ENCODE measurements around the gene IFNGR1. TPM values are rescaled to one million over a fixed set of nuclear protein-coding genes. Genes with fewer than 3 reads are reported as not detected.
"Not testable (repeated sequence)": the region's sequence is repeated elsewhere in the genome, so short reads cannot be mapped to it uniquely, and the experiment has no call there.

Gene IFNGR1
- polyA plus RNA-seq (ENCODE audit: insufficient read length in 3 of 3): 10 to 100 TPM; 67.9 to 71.0 (median 68.5) TPM

GRCh38 chr6:137218917-137219663 is at the start of gene IFNGR1:
TSS of gene IFNGR1 (minus strand) at chr6:137219385. CDS start at chr6:137219327, 58 bp downstream.
- DNase-seq (ENCODE audit: low read depth in 3 of 3, low spot score in 2 of 3): peak; percentile 86 to 90 (median 89)

GRCh38 chr6:137268911-137269310 is 49.7 kb upstream of the IFNGR1 start:
- no peak for DNase-seq (ENCODE audit: low read depth in 3 of 3, low spot score in 2 of 3)

DNA sequence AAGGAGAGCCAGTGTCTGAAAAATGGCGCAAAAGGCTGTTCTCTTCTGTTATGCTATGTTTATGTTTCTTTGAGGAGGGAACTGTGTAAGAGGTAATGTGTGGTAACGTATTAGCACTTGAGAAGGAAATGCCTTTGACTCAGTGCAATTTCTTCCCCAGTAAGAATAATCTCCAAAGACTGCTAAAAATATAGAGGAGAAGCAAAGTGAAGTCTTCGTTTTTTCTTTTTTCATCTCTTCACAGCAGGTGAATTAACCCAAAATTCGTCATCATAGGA is 47.1 kb upstream of the IFNGR1 start:
- no peak for DNase-seq (ENCODE audit: low read depth in 3 of 3, low spot score in 2 of 3)

DNA sequence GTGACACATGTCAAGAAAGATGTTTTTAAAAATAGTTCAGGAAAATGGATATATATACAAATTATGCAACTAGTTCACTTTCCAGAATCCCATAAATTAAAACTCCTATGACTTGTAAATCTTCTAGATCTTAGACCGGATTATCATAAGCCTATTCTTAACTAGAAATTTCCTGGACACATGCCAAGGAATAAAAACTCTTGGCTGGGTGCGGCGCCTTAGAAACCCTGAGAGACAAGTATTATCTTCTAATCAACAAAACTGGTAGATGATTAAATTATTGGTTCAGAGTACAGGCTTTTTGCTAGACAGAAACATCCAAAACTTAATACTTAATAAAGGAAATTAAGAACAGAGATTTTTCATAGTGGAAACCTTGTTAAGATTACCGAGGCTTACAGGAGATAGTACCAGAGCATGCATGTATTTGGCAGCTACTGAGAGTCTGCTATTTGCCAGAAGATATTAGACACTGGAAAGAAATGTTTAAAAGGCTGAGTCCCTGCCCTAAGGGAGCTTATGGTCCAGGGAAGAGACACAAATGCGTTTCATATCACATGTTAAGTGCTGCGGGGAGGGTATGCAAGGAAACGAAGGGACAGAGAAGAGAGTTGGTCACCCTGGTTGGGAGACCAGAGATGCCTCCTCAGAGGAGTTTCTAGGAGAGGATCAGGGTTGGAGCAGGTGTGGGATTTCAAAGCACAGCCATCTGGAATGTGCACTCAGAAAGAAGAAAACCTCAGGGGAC is 46.5 kb upstream of the IFNGR1 start:
- DNase-seq (ENCODE audit: low read depth in 3 of 3, low spot score in 2 of 3): no peak

DNA sequence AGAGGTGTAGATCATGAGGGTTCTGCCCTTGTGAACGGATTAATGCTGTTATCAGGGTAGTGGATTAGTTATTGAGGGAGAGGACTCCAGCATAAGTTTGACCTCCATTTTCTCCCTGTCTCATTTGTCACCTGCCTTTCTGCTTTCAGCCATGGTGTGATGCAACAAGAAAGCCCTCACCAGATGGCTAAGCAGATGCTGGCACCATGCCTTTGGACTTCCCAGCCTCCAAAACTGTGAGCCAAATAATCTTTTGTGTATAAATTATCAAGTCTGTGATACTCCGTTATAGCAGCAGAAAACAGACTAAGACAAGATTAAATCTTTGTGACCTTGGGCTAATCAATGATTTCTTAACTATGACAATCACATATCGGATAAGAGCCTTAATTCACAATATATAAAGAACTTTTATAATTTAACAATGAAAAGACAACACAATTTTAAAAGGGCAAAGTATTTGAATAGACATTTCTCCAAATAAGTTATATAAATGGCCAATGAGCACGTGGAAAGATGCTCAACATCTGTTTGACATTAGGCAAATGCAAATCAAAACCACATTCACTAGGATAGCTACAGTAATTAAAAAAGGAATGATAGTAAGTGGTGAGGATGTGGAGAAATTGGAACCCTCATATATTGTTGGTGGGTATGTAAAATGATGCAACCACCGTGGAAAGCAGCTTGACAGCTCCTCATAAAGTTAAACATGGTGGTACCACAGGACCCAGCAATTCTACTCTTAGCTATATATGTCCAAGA is 45.3 kb upstream of the IFNGR1 start:
- no peak for DNase-seq (ENCODE audit: low read depth in 3 of 3, low spot score in 2 of 3)

GRCh38 chr6:137261761-137262160 is 42.6 kb upstream of the IFNGR1 start:
- no peak for DNase-seq (ENCODE audit: low read depth in 3 of 3, low spot score in 2 of 3)

GRCh38 chr6:137261361-137261760 is 42.2 kb upstream of the IFNGR1 start:
- peak in 1 of 3 donors; percentile 15 for DNase-seq (ENCODE audit: low read depth in 3 of 3, low spot score in 2 of 3)

DNA sequence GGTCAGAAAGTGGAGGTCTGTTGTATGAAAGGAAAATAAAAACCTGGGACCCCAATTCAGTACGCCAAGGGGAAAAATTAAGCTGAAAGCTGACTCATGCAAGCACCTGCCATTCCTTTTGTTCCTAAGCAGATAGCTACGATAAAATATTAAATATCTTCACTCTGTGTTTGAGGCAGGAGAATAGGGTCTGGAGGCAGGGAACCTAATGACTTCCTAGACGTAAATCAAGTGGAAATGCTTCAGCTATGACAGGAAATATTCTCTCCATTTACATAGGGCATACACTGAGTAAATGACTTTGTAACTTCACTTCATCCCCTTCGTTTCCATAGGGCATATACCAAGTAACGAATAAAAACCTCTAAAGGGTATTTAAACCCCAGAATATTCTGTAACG is 41.0 kb upstream of the IFNGR1 start:
- DNase-seq (ENCODE audit: low read depth in 3 of 3, low spot score in 2 of 3): no peak

DNA sequence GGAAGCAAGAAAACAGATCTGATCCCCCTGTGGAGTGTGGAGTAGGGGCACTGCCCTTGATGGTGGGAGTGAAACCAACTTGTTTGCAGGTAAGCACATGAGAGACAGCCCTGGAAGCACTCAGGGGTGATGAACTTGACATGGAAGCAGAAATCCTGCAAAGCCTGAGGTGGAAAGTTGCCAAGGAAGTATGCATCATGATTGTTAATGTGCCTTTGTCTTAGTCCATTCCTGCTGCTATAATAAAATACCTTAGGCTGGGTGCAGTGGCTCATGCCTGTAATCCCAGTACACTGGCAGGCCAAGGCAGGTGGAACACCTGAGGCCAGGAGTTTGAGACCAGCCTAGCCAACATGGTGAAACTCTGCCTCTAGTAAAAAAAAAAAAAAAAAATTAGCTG is 40.2 kb upstream of the IFNGR1 start:
- no peak for DNase-seq (ENCODE audit: low read depth in 3 of 3, low spot score in 2 of 3)

- no peak for DNase-seq (ENCODE audit: low read depth in 3 of 3, low spot score in 2 of 3)
Measured at GRCh38 chr6:137258170-137258569, 39.0 kb upstream of the IFNGR1 start.

DNA sequence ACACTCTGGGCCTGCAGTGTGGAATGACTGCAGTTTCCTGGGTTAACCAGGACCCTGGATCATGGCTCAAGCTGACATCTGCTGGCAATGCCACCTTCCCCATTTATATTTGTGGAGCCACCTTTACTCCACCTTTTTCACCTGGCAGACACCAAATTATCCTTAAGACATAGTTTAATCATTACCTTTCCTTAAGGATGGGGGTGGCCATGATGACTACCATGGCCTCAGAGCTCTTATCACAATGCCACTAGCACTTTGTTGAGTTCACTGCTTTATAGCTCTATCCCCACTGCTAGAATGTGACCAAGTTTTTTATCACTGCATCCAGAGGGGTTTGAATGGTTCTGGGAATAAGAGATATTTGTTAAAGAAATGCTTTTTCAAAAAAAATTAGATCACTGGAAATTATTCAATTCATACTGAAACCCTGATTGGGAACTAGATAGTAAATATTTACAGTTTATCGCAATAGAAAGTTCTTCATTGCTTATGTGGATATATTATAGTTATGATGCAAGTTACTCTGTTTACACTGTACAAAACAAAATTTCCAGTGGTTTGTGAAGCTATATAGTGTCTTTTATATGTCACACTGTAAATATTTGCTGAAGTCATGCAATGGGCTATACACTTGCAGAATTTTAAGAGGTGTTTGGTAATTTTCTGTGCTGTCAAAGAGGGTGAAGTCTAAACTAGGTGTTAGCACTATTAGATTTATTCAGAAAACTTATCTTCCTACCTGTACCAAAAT is 37.3 kb upstream of the IFNGR1 start:
- no peak for DNase-seq (ENCODE audit: low read depth in 3 of 3, low spot score in 2 of 3)

DNA sequence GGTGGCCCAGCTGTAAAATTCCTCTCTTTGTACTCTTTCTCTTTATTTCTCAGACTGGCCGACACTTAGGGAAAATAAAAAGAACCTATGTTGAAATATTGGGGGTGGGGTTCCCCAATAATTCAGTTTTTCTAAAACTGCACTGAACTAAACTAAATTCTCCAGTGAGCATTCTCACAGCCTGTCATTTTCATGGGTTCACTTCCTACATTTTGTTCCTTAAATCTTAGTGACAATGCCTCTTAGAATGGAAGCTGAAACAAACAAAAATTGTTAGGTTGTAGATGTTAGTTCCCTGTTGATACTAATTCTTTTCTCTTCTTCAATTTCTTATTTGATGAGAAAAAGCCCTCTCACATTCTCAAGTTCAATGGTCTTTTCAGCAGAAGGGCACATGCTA is 35.8 kb upstream of the IFNGR1 start:
- DNase-seq (ENCODE audit: low read depth in 3 of 3, low spot score in 2 of 3): no peak

GRCh38 chr6:137254430-137254829 is 35.2 kb upstream of the IFNGR1 start:
- not testable (repeated sequence) for DNase-seq (ENCODE audit: low read depth in 3 of 3, low spot score in 2 of 3)

- no peak for DNase-seq (ENCODE audit: low read depth in 3 of 3, low spot score in 2 of 3)
Measured at GRCh38 chr6:137248702-137249101, 29.5 kb upstream of the IFNGR1 start.

GRCh38 chr6:137247724-137248123 is 28.5 kb upstream of the IFNGR1 start:
- DNase-seq (ENCODE audit: low read depth in 3 of 3, low spot score in 2 of 3): no peak

GRCh38 chr6:137246791-137247202 is 27.6 kb upstream of the IFNGR1 start:
- DNase-seq (ENCODE audit: low read depth in 3 of 3, low spot score in 2 of 3): no peak

GRCh38 chr6:137246164-137246563 is 27.0 kb upstream of the IFNGR1 start:
- DNase-seq (ENCODE audit: low read depth in 3 of 3, low spot score in 2 of 3): no peak

DNA sequence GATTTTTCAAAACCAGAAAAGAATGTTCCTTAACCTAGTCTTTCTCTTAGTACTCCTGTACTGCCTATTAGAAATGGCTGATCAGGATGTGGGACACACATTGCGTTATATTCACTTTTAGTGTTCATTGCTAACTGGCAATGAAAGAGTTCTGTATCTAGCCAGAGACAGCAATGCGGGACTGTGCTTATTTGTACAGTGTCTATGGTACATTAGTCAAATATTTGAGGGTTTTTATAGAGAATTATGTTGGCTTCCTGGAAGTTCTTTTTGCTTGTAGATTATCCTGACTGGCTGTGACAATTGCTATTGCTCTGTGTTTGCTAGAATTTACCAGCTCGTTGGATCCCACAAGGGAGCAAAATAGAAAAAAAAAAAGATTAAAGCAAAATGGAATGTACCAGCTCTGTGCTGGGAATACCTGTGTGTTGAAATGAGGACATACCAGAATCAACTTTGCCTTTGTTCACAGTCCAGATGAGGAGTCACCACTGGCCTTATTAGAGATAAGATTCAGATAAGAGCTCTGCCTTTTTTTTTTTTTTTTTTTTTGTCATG is 22.4 kb upstream of the IFNGR1 start:
- DNase-seq (ENCODE audit: low read depth in 3 of 3, low spot score in 2 of 3): no peak

GRCh38 chr6:137240168-137240567 is 21.0 kb upstream of the IFNGR1 start:
- no peak for DNase-seq (ENCODE audit: low read depth in 3 of 3, low spot score in 2 of 3)

- no peak for DNase-seq (ENCODE audit: low read depth in 3 of 3, low spot score in 2 of 3)
Measured at GRCh38 chr6:137237413-137238170, 18.4 kb upstream of the IFNGR1 start.
